Activated effector memory CD4-positive, alpha-beta T cell treated with anti-CD3 and anti-CD28 coated beads, Interleukin-2, amount 50 U/mL, for 16 hours (primary cell): ENCODE results near the gene CFAP61.

Source experiments
- DNase-seq: peaks from one replicate; pipeline ENCODE4 v3.0.0-alpha.2; 2020

The CFAP61 gene

GRCh38 chr20:20293141-20293540, 240.8 kb downstream of the CFAP61 start:
- no peak for DNase-seq

GRCh38 chr20:20293691-20294385, 241.5 kb downstream of the CFAP61 start:
- no peak for DNase-seq

- DNase-seq, result no peak
These were observed 243.5 kb downstream of the CFAP61 start for GRCh38 chr20:20295621-20296498.

GRCh38 chr20:20297181-20297580, 244.8 kb downstream of the CFAP61 start:
- no peak for DNase-seq

- DNase-seq, result no peak
These were observed 245.4 kb downstream of the CFAP61 start for GRCh38 chr20:20297752-20298151.

- no peak for DNase-seq
These were observed 247.6 kb downstream of the CFAP61 start for GRCh38 chr20:20299904-20300303.

GRCh38 chr20:20303320-20303719, 251.0 kb downstream of the CFAP61 start:
- DNase-seq, result no peak

- no peak for DNase-seq
These were observed 251.4 kb downstream of the CFAP61 start for GRCh38 chr20:20303742-20304141.

- no peak for DNase-seq
These were observed 252.6 kb downstream of the CFAP61 start for GRCh38 chr20:20304942-20305341.

- no peak for DNase-seq
These were observed 260.2 kb downstream of the CFAP61 start for GRCh38 chr20:20312562-20312961.

- no peak for DNase-seq
These were observed 264.9 kb downstream of the CFAP61 start for GRCh38 chr20:20317195-20317594.

GRCh38 chr20:20317621-20318364, 265.5 kb downstream of the CFAP61 start:
- DNase-seq, result no peak

GRCh38 chr20:20318365-20319161, 266.2 kb downstream of the CFAP61 start:
- DNase-seq, result no peak

GRCh38 chr20:20321134-20321533, 268.8 kb downstream of the CFAP61 start:
- no peak for DNase-seq

GRCh38 chr20:20321917-20322316, 269.6 kb downstream of the CFAP61 start:
- DNase-seq, result no peak

GRCh38 chr20:20322912-20323311, 270.6 kb downstream of the CFAP61 start:
- DNase-seq, result no peak

- no peak for DNase-seq
These were observed 275.4 kb downstream of the CFAP61 start for GRCh38 chr20:20327746-20328145.

- DNase-seq, result no peak
These were observed 277.2 kb downstream of the CFAP61 start for GRCh38 chr20:20329564-20329963.

GRCh38 chr20:20331156-20331555, 278.8 kb downstream of the CFAP61 start:
- no peak for DNase-seq

- no peak for DNase-seq
These were observed 279.5 kb downstream of the CFAP61 start for GRCh38 chr20:20331817-20332216.

GRCh38 chr20:20333866-20334265, 281.5 kb downstream of the CFAP61 start:
- DNase-seq, result no peak

- DNase-seq, result no peak
These were observed 282.2 kb downstream of the CFAP61 start for GRCh38 chr20:20334489-20334888.
